IgD-negative memory B cell (primary cell): ENCODE measurements around the gene SOWAHB. TPM values are rescaled to one million over a fixed set of nuclear protein-coding genes. Genes with fewer than 3 reads are reported as not detected.
"Not testable (repeated sequence)": the region's sequence is repeated elsewhere in the genome, so short reads cannot be mapped to it uniquely, and the experiment has no call there.

ENCODE experiments used
- H3K27ac Mint-ChIP-seq, 3 donors: one replicate each; pipeline ENCODE4 v1.8.0; 2020 to 2022; ENCODE audit warnings: mild to moderate bottlenecking in 3 of 3, mixed read lengths in 3 of 3, moderate library complexity in 1 of 3
- H3K27me3 Mint-ChIP-seq: one replicate; pipeline ENCODE4 v1.8.0; 2021; ENCODE audit warnings: mixed read lengths
- H3K36me3 Mint-ChIP-seq: one replicate; pipeline ENCODE4 v1.8.0; 2020; ENCODE audit warnings: mild to moderate bottlenecking, mixed read lengths
- H3K4me1 Mint-ChIP-seq, 3 donors: one replicate each; pipeline ENCODE4 v1.8.0; 2020 to 2022; ENCODE audit warnings: mixed read lengths in 3 of 3, mild to moderate bottlenecking in 1 of 3
- H3K4me3 Mint-ChIP-seq, 4 donors: one replicate each; pipeline ENCODE4 v1.8.0; 2020 to 2022; ENCODE audit warnings: mild to moderate bottlenecking in 4 of 4, mixed read lengths in 4 of 4, moderate library complexity in 3 of 4
- H3K9me3 Mint-ChIP-seq, 3 donors: one replicate each; pipeline ENCODE4 v1.8.0; 2020 to 2021; ENCODE audit warnings: mixed read lengths in 3 of 3, mild to moderate bottlenecking in 1 of 3
- polyA plus RNA-seq: library from polyadenylated mRNA; unstranded; fragments of 300-500 nt; fragmentation: Illumina TruSeq; gene quantifications from one replicate; pipeline ENCODE4 v1.2.3, GENCODE V29; 2021

The SOWAHB gene
- polyA plus RNA-seq, 1 donor from 2014 or later, result not detected

- no peaks in the 10 kb centered on the region for H3K36me3 Mint-ChIP-seq
- H3K9me3 Mint-ChIP-seq, result peaks cover 0 to 6% (median 4%) of the 10 kb centered on the region in 3 donors
- H3K27me3 Mint-ChIP-seq, result peaks cover 22% of the 10 kb centered on the region
- no peaks in the 10 kb centered on the region for H3K4me1 Mint-ChIP-seq
- no peak overlapping the region for H3K4me3 Mint-ChIP-seq
- no peak overlapping the region for H3K27ac Mint-ChIP-seq
Measured at GRCh38 chr4:76879731-76880364, 18.1 kb downstream of the SOWAHB start.

GRCh38 chr4:76878641-76879165 is 19.2 kb downstream of the SOWAHB start:
- H3K27ac Mint-ChIP-seq, H3K4me3 Mint-ChIP-seq, H3K9me3 Mint-ChIP-seq, H3K4me1 Mint-ChIP-seq, H3K36me3 Mint-ChIP-seq: not testable (repeated sequence)
- H3K27me3 Mint-ChIP-seq, result peaks cover 22% of the 10 kb centered on the region

- H3K27ac Mint-ChIP-seq, result no peak overlapping the region
- no peak overlapping the region for H3K4me3 Mint-ChIP-seq
- H3K36me3 Mint-ChIP-seq, result no peaks in the 10 kb centered on the region
- H3K27me3 Mint-ChIP-seq, result peaks cover 9% of the 10 kb centered on the region
- H3K4me1 Mint-ChIP-seq, result no peaks in the 10 kb centered on the region
- H3K9me3 Mint-ChIP-seq, result peaks cover 2 to 9% (median 4%) of the 10 kb centered on the region in 3 donors
Measured at GRCh38 chr4:76874176-76874575, 23.8 kb downstream of the SOWAHB start.

- H3K27me3 Mint-ChIP-seq, result peaks cover 6% of the 10 kb centered on the region
- H3K4me1 Mint-ChIP-seq, result no peaks in the 10 kb centered on the region
- no peak overlapping the region for H3K27ac Mint-ChIP-seq
- no peaks in the 10 kb centered on the region for H3K36me3 Mint-ChIP-seq
- peaks cover 2 to 9% (median 7%) of the 10 kb centered on the region in 3 donors for H3K9me3 Mint-ChIP-seq
- no peak overlapping the region for H3K4me3 Mint-ChIP-seq
Measured at GRCh38 chr4:76873495-76873894, 24.4 kb downstream of the SOWAHB start.

GRCh38 chr4:76872556-76872955 is 25.4 kb downstream of the SOWAHB start:
- Mint-ChIP-seq H3K36me3 (no peaks in the 10 kb centered on the region), H3K9me3 (peaks cover 2 to 3% (median 3%) of the 10 kb centered on the region in 3 donors), H3K27ac (no peak overlapping the region), H3K4me1 (no peaks in the 10 kb centered on the region), H3K4me3 (no peak overlapping the region), H3K27me3 (no peaks in the 10 kb centered on the region)

GRCh38 chr4:76868780-76869179 is 29.2 kb downstream of the SOWAHB start:
- H3K9me3 Mint-ChIP-seq, H3K36me3 Mint-ChIP-seq, H3K27ac Mint-ChIP-seq, H3K4me1 Mint-ChIP-seq, H3K4me3 Mint-ChIP-seq, H3K27me3 Mint-ChIP-seq: not testable (repeated sequence)

- Mint-ChIP-seq H3K36me3 (no peaks in the 10 kb centered on the region), H3K27ac (no peak overlapping the region)
Measured at GRCh38 chr4:76867880-76868655, 29.9 kb downstream of the SOWAHB start.

GRCh38 chr4:76867377-76867776 is 30.6 kb downstream of the SOWAHB start:
- Mint-ChIP-seq H3K27me3 (peaks cover 4% of the 10 kb centered on the region), H3K27ac (no peak overlapping the region), H3K36me3 (no peaks in the 10 kb centered on the region), H3K4me3 (no peak overlapping the region), H3K9me3 (peaks cover 3 to 5% (median 4%) of the 10 kb centered on the region in 3 donors), H3K4me1 (no peaks in the 10 kb centered on the region)

More at GRCh38 chr4:76867880-76868655, 29.9 kb downstream of the SOWAHB start:
- no peak overlapping the region for H3K4me3 Mint-ChIP-seq
- H3K4me1 Mint-ChIP-seq, result no peaks in the 10 kb centered on the region
- peaks cover 3% of the 10 kb centered on the region for H3K27me3 Mint-ChIP-seq
- peaks cover 3 to 5% (median 4%) of the 10 kb centered on the region in 3 donors for H3K9me3 Mint-ChIP-seq

GRCh38 chr4:76866641-76867040 is 31.3 kb downstream of the SOWAHB start:
- peaks cover 4% of the 10 kb centered on the region for H3K27me3 Mint-ChIP-seq
- H3K4me3 Mint-ChIP-seq, result no peak overlapping the region
- no peaks in the 10 kb centered on the region for H3K4me1 Mint-ChIP-seq
- no peaks in the 10 kb centered on the region for H3K36me3 Mint-ChIP-seq
- peaks cover 3 to 5% (median 4%) of the 10 kb centered on the region in 3 donors for H3K9me3 Mint-ChIP-seq
- H3K27ac Mint-ChIP-seq, result no peak overlapping the region

- H3K27me3 Mint-ChIP-seq, result peaks cover 7% of the 10 kb centered on the region
- H3K4me1 Mint-ChIP-seq, result no peaks in the 10 kb centered on the region
- no peak overlapping the region for H3K27ac Mint-ChIP-seq
- H3K9me3 Mint-ChIP-seq, result peaks cover 0 to 1% (median 1%) of the 10 kb centered on the region in 3 donors
- no peaks in the 10 kb centered on the region for H3K36me3 Mint-ChIP-seq
- no peak overlapping the region for H3K4me3 Mint-ChIP-seq
Measured at GRCh38 chr4:76858319-76858718, 39.6 kb downstream of the SOWAHB start.

GRCh38 chr4:76857074-76857409 is 40.9 kb downstream of the SOWAHB start:
- Mint-ChIP-seq H3K4me1 (no peaks in the 10 kb centered on the region), H3K36me3 (no peaks in the 10 kb centered on the region), H3K9me3 (peaks cover 0 to 1% (median 0%) of the 10 kb centered on the region in 3 donors), H3K27ac (no peak overlapping the region), H3K27me3 (peaks cover 4% of the 10 kb centered on the region), H3K4me3 (no peak overlapping the region)

- Mint-ChIP-seq H3K4me1 (no peaks in the 10 kb centered on the region), H3K27me3 (peaks cover 4% of the 10 kb centered on the region), H3K36me3 (no peaks in the 10 kb centered on the region), H3K9me3 (peaks cover 0 to 1% (median 0%) of the 10 kb centered on the region in 3 donors), H3K27ac (no peak overlapping the region), H3K4me3 (no peak overlapping the region)
Measured at GRCh38 chr4:76856243-76857073, 41.5 kb downstream of the SOWAHB start.

- peaks cover 0 to 1% (median 0%) of the 10 kb centered on the region in 3 donors for H3K9me3 Mint-ChIP-seq
- no peaks in the 10 kb centered on the region for H3K4me1 Mint-ChIP-seq
- no peaks in the 10 kb centered on the region for H3K36me3 Mint-ChIP-seq
- no peak overlapping the region for H3K4me3 Mint-ChIP-seq
- H3K27me3 Mint-ChIP-seq, result peaks cover 4% of the 10 kb centered on the region
- no peak overlapping the region for H3K27ac Mint-ChIP-seq
Measured at GRCh38 chr4:76854858-76855257, 43.1 kb downstream of the SOWAHB start.

GRCh38 chr4:76851375-76851774 is 46.6 kb downstream of the SOWAHB start:
- Mint-ChIP-seq H3K4me3 (no peak overlapping the region), H3K27ac (no peak overlapping the region), H3K36me3 (no peaks in the 10 kb centered on the region), H3K9me3 (peaks cover 0 to 5% (median 1%) of the 10 kb centered on the region in 3 donors), H3K27me3 (peaks cover 9% of the 10 kb centered on the region), H3K4me1 (no peaks in the 10 kb centered on the region)

- no peak overlapping the region for H3K4me3 Mint-ChIP-seq
- no peaks in the 10 kb centered on the region for H3K36me3 Mint-ChIP-seq
- peaks cover 0 to 5% (median 1%) of the 10 kb centered on the region in 3 donors for H3K9me3 Mint-ChIP-seq
- peaks cover 6% of the 10 kb centered on the region for H3K27me3 Mint-ChIP-seq
- H3K27ac Mint-ChIP-seq, result no peak overlapping the region
- no peaks in the 10 kb centered on the region for H3K4me1 Mint-ChIP-seq
Measured at GRCh38 chr4:76850010-76850441, 47.9 kb downstream of the SOWAHB start.
